SK-N-SH treated with all-trans-retinoic acid at 6 μM for 48 hours (cell line): ENCODE measurements around the gene PTPRO.

Experiments
- ATAC-seq: fragments of 200-7000 bp; cut with Tn5 transposase; 3 replicates; pipeline ENCODE4 v1.9.1; 2020; ENCODE audit warnings: mild to moderate bottlenecking, moderate library complexity
- ARNTL ChIP-seq: fragments of 450-650 bp; formaldehyde crosslinking; IDR thresholded peaks from 2 replicates; pipeline ENCODE4 v1.5.0; 2020; ENCODE audit warnings: low read depth, mild to moderate bottlenecking, moderate library complexity, borderline replicate concordance
- BACH2 ChIP-seq: fragments of 250-450 bp; sonication (Bioruptor Pico); IDR thresholded peaks from 2 replicates; pipeline ENCODE4 v1.9.0; 2021; ENCODE audit warnings: mild to moderate bottlenecking, borderline replicate concordance
- CSDC2 ChIP-seq: fragments of 250-450 bp; sonication (Bioruptor Pico); IDR thresholded peaks from 2 replicates; pipeline ENCODE4 v1.5.0; 2020; ENCODE audit warnings: mild to moderate bottlenecking, moderate library complexity
- ESRRG ChIP-seq: fragments of 250-450 bp; sonication (Bioruptor Pico); IDR thresholded peaks from 2 replicates; pipeline ENCODE4 v1.6.1; 2021; ENCODE audit warnings: mild to moderate bottlenecking
- GLIS3 ChIP-seq: fragments of 250-450 bp; sonication (Bioruptor Pico); IDR thresholded peaks from 2 replicates; pipeline ENCODE4 v1.5.0; 2020; ENCODE audit warnings: mild to moderate bottlenecking, moderate library complexity
- ISL1 ChIP-seq: fragments of 250-450 bp; sonication (Bioruptor Pico); IDR thresholded peaks from 2 replicates; pipeline ENCODE4 v2.1.2; 2022; ENCODE audit warnings: mild to moderate bottlenecking, moderate library complexity
- OSR1 ChIP-seq: fragments of 250-450 bp; sonication (Bioruptor Pico); IDR thresholded peaks from 2 replicates; pipeline ENCODE4 v1.8.0; 2022; ENCODE audit warnings: moderate library complexity, mild to moderate bottlenecking, inconsistent platforms
- PPARA ChIP-seq: fragments of 250-450 bp; sonication (Bioruptor Pico); IDR thresholded peaks from 2 replicates; pipeline ENCODE4 v1.5.0; 2020; ENCODE audit warnings: mild to moderate bottlenecking, borderline replicate concordance
- RARB ChIP-seq: fragments of 250-450 bp; sonication (Bioruptor Pico); IDR thresholded peaks from 2 replicates; pipeline ENCODE4 v1.8.0; 2021; ENCODE audit warnings: mild to moderate bottlenecking, moderate library complexity
- SNAI2 ChIP-seq: fragments of 250-450 bp; sonication (Bioruptor Pico); IDR thresholded peaks from 2 replicates; pipeline ENCODE4 v1.5.0; 2020; ENCODE audit warnings: mild to moderate bottlenecking, moderate library complexity
- TCF4 ChIP-seq: fragments of 250-450 bp; sonication (Bioruptor Pico); IDR thresholded peaks from 2 replicates; pipeline ENCODE4 v1.8.0; 2021; ENCODE audit warnings: mild to moderate bottlenecking, moderate library complexity, borderline replicate concordance
- TOX ChIP-seq: fragments of 250-450 bp; sonication (Bioruptor Pico); IDR thresholded peaks from 2 replicates; pipeline ENCODE4 v1.8.0; 2021; ENCODE audit warnings: mild to moderate bottlenecking, moderate library complexity, borderline replicate concordance
- ZC3H10 ChIP-seq: fragments of 250-450 bp; sonication (Bioruptor Pico); IDR thresholded peaks from 2 replicates; pipeline ENCODE4 v1.5.1; 2021; ENCODE audit warnings: mild to moderate bottlenecking, moderate library complexity
- ZFP3 ChIP-seq: fragments of 250-450 bp; sonication (Bioruptor Pico); IDR thresholded peaks from 2 replicates; pipeline ENCODE4 v1.5.0; 2020; ENCODE audit warnings: mild to moderate bottlenecking, moderate library complexity
- ZFP30 ChIP-seq: fragments of 450-650 bp; formaldehyde crosslinking; IDR thresholded peaks from 2 replicates; pipeline ENCODE4 v1.5.0; 2022; ENCODE audit warnings: mild to moderate bottlenecking, moderate library complexity
- ZNF565 ChIP-seq: fragments of 450-650 bp; formaldehyde crosslinking; conservative IDR thresholded peaks from 2 replicates; pipeline ENCODE4 v1.5.0; 2020; ENCODE audit warnings: low read depth, mild to moderate bottlenecking, moderate library complexity
- ZNF70 ChIP-seq: fragments of 450-650 bp; formaldehyde crosslinking; IDR thresholded peaks from 2 replicates; pipeline ENCODE4 v1.5.0; 2020; ENCODE audit warnings: mild to moderate bottlenecking, moderate library complexity
- ZNF8 ChIP-seq: fragments of 450-650 bp; formaldehyde crosslinking; IDR thresholded peaks from 2 replicates; pipeline ENCODE4 v1.5.0; 2020; ENCODE audit warnings: mild to moderate bottlenecking, moderate library complexity
- TF ChIP-seq, protein P1 (sequence below): fragments of 250-450 bp; sonication (Bioruptor Pico); IDR thresholded peaks from 2 replicates; pipeline ENCODE4 v1.5.1; 2020; ENCODE audit warnings: low read depth, mild to moderate bottlenecking, moderate library complexity
- TF ChIP-seq, protein P2 (sequence below): fragments of 250-450 bp; sonication (Bioruptor Pico); IDR thresholded peaks from 2 replicates; pipeline ENCODE4 v1.8.0; 2021; ENCODE audit warnings: low read depth, mild to moderate bottlenecking, moderate library complexity, borderline replicate concordance
- TF ChIP-seq, protein P3 (sequence below): fragments of 250-450 bp; sonication (Bioruptor Pico); IDR thresholded peaks from 2 replicates; pipeline ENCODE4 v1.8.0; 2020; ENCODE audit warnings: mild to moderate bottlenecking, moderate library complexity, borderline replicate concordance

The PTPRO gene

DNA sequence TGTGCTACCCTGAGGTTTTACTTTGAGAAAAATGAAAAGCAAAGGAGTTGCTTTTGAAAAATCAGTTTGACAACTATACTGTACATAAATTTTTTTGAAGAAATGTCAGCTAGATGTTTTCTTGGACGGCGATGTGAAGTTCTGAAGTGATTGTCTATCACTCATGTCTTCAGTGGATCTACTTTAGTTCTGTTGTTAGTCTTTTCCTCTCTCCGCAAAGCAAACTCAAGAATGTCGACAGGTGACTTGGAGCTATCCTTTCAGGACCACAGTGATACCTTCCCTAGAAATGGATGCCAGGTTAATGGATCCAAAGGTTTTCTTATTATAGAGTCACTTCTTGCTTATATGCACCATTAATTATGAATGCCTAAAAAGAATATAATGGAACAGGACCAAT, 1.2 kb downstream of the PTPRO start:
- ATAC-seq, result no peak
- no peak for TF ChIP-seq ZFP3 (CRISPR knock-in tag)
- no peak for TF ChIP-seq BACH2 (CRISPR knock-in tag)
- no peak for TF ChIP-seq GLIS3 (CRISPR knock-in tag)
- no peak for TF ChIP-seq CSDC2 (CRISPR knock-in tag)
- TF ChIP-seq, protein P1, sequence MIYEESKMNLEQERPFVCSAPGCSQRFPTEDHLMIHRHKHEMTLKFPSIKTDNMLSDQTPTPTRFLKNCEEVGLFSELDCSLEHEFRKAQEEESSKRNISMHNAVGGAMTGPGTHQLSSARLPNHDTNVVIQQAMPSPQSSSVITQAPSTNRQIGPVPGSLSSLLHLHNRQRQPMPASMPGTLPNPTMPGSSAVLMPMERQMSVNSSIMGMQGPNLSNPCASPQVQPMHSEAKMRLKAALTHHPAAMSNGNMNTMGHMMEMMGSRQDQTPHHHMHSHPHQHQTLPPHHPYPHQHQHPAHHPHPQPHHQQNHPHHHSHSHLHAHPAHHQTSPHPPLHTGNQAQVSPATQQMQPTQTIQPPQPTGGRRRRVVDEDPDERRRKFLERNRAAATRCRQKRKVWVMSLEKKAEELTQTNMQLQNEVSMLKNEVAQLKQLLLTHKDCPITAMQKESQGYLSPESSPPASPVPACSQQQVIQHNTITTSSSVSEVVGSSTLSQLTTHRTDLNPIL, result no peak
- no peak for TF ChIP-seq ZFP30
- TF ChIP-seq ZNF8 (CRISPR knock-in tag), result no peak
- TF ChIP-seq, protein P2, sequence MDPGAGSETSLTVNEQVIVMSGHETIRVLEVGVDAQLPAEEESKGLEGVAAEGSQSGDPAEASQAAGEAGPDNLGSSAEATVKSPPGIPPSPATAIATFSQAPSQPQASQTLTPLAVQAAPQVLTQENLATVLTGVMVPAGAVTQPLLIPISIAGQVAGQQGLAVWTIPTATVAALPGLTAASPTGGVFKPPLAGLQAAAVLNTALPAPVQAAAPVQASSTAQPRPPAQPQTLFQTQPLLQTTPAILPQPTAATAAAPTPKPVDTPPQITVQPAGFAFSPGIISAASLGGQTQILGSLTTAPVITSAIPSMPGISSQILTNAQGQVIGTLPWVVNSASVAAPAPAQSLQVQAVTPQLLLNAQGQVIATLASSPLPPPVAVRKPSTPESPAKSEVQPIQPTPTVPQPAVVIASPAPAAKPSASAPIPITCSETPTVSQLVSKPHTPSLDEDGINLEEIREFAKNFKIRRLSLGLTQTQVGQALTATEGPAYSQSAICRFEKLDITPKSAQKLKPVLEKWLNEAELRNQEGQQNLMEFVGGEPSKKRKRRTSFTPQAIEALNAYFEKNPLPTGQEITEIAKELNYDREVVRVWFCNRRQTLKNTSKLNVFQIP (CRISPR knock-in tag), result no peak
- no peak for TF ChIP-seq ZNF565
- no peak for TF ChIP-seq PPARA
- no peak for TF ChIP-seq OSR1 (CRISPR knock-in tag)
- no peak for TF ChIP-seq ESRRG (CRISPR knock-in tag)
- TF ChIP-seq ZNF70, result no peak
- TF ChIP-seq ZC3H10 (CRISPR knock-in tag), result no peak

DNA sequence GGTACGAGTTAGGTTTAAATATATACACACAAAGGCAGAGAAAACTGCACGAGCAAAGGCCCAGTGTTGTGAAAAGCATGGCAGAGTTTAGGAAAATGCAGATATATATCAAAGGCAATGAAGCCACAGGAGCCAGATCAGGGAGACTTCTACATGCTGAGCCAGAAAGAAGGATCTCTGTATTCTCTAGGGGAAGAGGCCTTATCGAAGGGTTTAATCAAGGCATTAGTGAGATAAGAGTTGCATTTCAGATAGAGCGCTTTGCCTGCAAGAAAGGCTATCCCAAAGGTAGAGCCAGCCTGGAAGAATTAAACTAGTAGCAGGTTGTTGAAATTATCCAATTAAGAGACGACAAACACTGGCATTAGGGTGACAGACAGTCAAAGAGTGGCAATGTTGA, 7.6 kb downstream of the PTPRO start:
- ATAC-seq, result no peak
- TF ChIP-seq ZNF565 (no peak), ZNF70 (no peak), ARNTL (CRISPR knock-in tag) (no peak), BACH2 (CRISPR knock-in tag) (no peak), CSDC2 (CRISPR knock-in tag) (no peak), PPARA (no peak), SNAI2 (CRISPR knock-in tag) (no peak), ZFP3 (CRISPR knock-in tag) (no peak), ZC3H10 (CRISPR knock-in tag) (no peak), ESRRG (CRISPR knock-in tag) (no peak), ISL1 (CRISPR knock-in tag) (no peak), ZNF8 (CRISPR knock-in tag) (no peak), ZFP30 (no peak)
- TF ChIP-seq, protein P3, sequence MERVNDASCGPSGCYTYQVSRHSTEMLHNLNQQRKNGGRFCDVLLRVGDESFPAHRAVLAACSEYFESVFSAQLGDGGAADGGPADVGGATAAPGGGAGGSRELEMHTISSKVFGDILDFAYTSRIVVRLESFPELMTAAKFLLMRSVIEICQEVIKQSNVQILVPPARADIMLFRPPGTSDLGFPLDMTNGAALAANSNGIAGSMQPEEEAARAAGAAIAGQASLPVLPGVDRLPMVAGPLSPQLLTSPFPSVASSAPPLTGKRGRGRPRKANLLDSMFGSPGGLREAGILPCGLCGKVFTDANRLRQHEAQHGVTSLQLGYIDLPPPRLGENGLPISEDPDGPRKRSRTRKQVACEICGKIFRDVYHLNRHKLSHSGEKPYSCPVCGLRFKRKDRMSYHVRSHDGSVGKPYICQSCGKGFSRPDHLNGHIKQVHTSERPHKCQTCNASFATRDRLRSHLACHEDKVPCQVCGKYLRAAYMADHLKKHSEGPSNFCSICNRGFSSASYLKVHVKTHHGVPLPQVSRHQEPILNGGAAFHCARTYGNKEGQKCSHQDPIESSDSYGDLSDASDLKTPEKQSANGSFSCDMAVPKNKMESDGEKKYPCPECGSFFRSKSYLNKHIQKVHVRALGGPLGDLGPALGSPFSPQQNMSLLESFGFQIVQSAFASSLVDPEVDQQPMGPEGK (CRISPR knock-in tag), result no peak
- TF ChIP-seq, protein P2 (CRISPR knock-in tag), result no peak

DNA sequence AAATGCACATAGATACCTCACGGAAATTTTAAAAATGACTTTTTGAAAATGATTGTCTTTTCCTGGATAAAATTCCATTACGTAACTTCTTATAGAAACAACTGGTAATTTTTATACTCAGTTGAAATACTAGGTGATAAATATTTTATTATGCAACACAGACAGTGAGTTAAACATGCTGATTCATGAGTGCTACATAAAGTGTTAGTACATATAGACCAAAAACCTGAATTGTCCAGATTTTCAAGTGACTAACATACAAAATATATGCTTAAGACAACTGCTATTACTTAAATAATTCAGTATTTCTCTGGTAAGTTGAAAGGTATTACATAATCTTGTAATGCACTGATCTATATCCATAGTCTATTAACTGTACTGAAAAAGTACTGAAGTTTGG, 11.9 kb downstream of the PTPRO start:
- no peak for TF ChIP-seq ZFP30
- TF ChIP-seq, protein P2 (CRISPR knock-in tag), result no peak
- no peak for TF ChIP-seq GLIS3 (CRISPR knock-in tag)
- no peak for TF ChIP-seq ARNTL (CRISPR knock-in tag)
- TF ChIP-seq TCF4, result no peak
- TF ChIP-seq PPARA, result no peak
- no peak for TF ChIP-seq RARB
- no peak for TF ChIP-seq ZNF70
- no peak for TF ChIP-seq ZNF565
- TF ChIP-seq TOX, result no peak
- no peak for TF ChIP-seq OSR1 (CRISPR knock-in tag)
- TF ChIP-seq ESRRG (CRISPR knock-in tag), result no peak
- no peak for TF ChIP-seq ZNF8 (CRISPR knock-in tag)
- TF ChIP-seq BACH2 (CRISPR knock-in tag), result no peak
- TF ChIP-seq, protein P1, result no peak
- no peak for TF ChIP-seq ZFP3 (CRISPR knock-in tag)
- no peak for ATAC-seq
